HG03025 (cell line): ENCODE data around the gene NLGN2.
"Not testable (repeated sequence)": the region's sequence is repeated elsewhere in the genome, so short reads cannot be mapped to it uniquely, and the experiment has no call there.

ENCODE experiments used
- ATAC-seq: cut with Tn5 transposase; IDR thresholded peaks from one replicate; pipeline ENCODE4 v1.9.1; 2021; ENCODE audit warnings: mild to moderate bottlenecking, moderate library complexity; ENCODE audit not compliant: unreplicated experiment, low FRiP score

NLGN2 gene

DNA sequence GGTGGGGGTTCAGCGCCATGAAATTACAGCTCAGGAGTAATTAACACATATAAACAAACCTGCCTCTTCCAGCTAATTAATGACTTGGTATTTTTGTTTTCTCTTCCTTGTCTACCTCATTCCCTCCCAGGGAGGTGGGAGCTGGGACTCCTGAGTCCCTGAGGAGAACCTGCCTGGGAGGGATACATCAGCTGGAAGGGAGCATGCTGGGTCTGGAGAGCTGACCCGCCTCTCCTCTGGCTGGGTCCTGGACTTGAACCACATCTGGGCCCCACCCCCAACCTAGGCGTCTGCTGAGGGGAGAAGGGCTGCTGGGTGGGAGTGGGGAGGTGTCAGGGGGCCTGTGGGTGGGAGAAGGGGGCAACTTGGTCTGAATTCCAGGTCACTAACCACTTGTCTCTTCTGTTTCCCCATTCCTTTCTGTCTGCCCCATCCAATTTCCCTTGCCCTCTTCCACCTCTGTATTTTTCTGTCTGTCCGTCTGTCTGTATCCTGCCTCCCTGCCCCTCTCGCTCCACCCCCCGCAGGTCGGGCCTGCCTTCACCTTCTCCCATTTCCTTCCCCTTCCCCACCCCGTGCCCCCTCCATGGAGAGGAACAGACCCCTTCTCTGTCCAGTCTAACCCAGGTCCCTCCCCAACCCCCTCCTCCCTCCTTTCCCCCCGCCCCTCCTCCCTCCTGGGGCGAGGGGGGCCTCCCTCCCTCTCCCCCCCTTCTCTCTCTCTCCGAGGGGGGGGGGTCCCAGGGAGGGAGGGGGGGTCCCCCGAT, at the start of gene NLGN2:
Gene NLGN2, plus strand, starts transcription at position 361 of the 767 bp plus-strand sequence. CDS start 411 bp downstream, outside the sequence.
- ATAC-seq, result no peak

DNA sequence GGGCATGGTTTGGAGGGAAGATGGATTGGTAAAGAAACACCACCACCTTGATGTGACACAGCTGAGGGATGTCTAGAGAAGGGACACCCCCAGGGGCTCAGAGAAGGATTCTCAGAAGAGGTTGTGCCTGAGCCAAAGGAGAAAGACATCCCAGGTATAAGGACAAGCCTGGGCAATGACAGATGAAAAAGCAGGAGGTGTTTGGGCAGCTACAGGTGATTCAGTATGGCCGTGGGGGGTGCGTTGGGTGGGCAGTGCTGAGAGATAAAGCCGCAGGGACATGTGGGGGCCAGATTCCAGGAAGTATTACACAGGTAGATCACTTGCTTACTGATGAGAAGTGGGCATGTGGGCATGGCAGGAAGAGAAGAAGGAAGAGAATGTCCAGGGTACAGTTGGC, 45.7 kb upstream of the NLGN2 start:
- ATAC-seq, result no peak

DNA sequence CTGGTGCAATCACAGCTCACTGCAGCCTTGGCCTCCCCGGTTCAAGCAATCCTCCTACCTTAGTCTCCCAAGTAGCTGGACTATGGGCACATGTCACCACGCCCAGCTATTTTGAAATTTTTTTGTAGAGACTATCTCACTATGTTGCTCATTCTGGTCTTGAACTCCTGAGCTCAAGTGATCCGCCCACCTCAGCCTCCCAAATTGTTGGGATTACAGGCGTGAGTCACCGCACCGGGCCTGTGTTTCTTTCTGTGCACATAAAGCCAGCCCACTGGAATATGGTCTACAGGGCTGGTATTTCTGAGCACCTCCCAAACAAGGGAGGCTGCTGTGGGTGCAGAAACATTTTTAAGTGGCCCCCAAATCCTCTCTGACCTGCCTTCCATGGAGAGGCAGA, 44.3 kb upstream of the NLGN2 start:
- ATAC-seq, result no peak

DNA sequence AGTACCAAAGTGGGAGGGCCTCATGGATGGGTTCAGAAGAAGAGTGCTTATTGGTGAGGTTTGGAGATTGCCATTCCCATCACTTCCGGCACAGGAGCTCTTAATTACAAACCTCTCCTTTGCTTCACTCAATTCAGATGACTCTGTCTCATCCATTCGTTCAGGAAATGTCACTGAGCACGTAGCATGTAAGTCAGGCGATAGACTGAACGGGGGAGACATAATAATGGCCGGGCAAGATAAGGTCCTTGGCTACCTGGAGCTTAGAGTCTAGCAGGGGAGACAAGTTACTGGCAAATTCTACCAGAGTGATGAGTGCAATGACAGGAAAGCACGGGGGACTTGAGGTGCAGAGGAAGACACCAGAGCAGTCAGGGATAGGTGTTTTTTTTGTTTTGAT, 41.7 kb upstream of the NLGN2 start:
- ATAC-seq, result not testable (repeated sequence)

DNA sequence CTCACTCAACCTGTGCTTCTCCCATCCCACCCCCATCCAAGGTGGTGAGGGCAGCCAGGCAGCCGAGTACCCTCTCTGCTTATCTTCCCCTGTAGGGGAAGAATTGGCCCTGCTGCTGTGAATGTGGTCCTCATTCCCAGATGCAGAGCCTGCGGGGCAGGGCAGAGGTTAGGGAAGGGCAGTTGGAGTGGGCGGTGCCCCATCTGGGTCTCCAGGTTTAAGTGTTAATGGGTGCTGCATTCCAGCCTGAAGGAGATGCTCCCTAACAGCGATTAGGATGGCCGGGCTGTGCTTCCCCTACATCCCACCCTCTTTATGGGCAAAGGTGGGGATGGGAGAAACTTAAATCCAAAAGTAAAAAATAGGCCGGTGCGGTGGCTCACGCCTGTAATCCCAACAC, 40.6 kb upstream of the NLGN2 start:
- ATAC-seq, result no peak

DNA sequence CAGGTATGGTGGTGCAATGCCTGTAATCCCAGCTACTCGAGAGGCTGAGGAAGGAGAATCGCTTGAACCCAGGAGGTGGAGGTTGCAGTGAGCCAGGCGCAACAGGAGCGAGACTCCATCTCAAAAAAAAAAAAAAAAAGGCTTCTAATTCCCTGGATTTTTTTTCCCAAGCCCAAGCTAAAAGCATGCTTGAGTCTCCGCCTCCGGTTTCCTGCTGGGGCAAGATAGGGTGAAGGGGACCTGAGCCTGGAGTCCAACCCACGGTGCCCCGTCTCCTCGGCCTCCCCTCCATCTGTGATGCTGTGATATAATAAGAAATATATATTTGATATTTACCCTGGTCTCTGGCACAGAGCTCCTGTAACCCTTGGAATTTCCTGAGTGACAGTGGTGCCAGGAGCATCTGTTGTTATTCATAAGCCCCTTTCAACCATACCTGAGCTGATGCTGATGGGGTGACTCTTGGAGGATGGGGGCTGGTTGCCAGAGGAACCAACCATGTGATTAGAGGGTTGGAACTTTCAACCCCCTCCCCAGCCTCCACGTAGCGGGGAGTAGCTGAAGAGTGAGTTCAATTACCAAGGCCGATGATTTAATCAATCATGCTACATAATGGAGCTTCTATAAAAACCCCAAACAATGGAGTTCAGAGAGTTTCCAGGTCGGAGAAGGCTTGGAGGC, 39.6 kb upstream of the NLGN2 start:
- no peak for ATAC-seq

DNA sequence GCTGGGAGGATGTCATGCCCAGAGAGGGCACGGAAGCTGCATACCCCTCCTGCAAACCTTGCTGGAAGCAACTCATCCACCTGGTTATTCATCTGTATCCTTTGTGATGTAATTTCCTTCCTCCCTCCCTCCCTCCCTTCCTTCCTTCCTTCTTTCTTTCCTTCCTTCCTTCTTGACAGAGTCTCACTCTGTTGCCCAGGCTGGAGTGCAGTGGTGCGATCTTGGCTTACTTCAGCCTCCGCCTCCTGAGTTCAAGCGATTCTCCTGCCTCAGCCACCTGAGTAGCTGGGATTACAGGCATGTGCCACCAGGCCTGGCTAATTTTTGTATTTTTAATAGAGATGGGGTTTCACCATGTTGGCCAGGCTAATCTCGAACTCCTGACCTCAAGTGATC, 39.0 kb upstream of the NLGN2 start:
- not testable (repeated sequence) for ATAC-seq

DNA sequence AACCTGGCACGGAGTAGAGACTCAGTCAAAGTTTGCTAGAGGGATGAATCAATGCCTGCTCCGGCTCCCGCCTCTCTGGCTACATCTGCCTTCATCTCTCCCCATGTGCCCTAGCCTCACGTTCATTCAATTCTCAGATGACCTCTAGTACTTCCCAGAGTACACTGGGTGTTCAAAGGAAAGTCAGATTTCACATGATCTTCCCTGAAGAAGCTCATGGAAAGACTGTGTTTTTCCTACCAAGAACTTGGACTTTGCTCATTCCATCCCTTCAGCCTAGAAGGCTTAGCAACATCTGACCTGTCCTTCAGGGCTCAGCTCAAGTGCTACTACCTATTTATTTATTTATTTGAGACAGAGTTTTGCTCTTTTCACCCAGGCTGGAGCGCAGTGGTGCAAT, 37.8 kb upstream of the NLGN2 start:
- no peak for ATAC-seq

DNA sequence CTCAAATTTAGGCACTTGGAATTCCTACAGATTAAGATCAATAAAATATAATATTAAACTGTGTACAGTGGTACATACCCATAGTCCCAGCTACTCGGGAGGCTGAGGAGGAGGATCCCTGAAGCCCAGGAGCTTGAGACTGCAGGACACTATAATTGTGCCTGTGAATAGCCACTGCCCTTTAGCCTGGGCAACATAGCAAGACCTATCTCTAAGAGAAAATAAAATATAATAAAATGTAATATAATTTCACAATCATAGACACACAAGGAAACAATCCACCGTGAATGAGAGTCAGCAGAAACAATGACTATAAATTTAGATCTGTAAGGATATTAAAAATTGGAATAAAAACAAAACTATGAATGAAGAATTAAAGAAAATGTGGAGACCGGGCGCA, 36.8 kb upstream of the NLGN2 start:
- ATAC-seq, result no peak

DNA sequence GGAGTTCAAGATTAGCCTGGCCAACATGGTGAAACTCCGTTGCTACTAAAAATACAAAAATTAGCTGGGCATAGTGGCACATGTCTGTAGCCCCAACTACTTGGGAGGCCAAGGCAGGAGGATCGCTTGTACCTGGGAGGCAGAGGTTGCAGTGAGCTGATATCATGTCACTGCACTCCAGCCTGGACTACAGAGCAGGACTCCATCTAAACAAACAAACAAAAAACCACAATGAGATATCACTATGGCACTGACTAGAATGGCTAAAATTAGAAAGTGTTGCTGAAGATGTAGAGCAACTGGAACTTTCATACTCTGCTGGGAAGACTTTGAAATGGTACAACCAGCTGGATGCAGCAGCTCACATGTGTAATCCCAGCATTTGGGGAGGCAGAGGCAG, 33.3 kb upstream of the NLGN2 start:
- ATAC-seq, result no peak

DNA sequence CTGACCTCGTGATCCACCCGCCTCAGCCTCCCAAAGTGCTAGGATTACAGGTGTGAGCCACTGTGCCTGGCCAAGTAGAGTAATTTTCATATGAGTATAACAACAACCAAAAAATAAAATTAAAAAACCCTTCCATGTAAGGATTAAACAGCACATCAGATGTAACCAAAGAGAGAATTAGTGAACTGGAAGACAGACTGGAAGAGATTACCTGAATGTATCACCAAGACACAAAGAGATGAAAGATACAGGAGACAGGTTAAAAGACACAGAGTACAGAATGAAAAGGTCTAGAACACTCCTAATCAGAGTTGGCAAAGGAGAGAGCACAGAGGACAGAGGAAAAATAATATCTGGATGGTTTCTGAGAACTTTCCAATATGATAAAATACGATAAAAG, 28.5 kb upstream of the NLGN2 start:
- no peak for ATAC-seq

DNA sequence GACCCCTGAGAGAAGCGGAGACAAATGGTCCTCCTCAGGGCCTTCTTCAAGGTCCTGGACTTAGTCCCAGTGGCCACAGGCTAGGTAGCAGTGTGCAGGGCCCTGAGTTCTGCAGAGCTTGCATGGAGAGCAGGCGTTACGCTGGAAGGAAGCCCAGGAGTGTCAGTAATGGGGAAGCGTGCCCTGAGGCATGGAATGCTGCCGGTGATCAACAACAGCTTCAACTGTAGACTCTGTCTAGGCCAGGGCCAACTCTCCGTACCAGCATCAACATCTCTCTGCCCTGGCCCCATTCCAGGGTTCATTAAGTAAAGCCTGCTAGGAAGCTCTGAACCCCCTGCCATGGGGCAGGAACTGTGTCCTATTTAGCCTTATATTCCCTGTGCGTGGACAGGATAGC, 27.3 kb upstream of the NLGN2 start:
- ATAC-seq, result no peak

DNA sequence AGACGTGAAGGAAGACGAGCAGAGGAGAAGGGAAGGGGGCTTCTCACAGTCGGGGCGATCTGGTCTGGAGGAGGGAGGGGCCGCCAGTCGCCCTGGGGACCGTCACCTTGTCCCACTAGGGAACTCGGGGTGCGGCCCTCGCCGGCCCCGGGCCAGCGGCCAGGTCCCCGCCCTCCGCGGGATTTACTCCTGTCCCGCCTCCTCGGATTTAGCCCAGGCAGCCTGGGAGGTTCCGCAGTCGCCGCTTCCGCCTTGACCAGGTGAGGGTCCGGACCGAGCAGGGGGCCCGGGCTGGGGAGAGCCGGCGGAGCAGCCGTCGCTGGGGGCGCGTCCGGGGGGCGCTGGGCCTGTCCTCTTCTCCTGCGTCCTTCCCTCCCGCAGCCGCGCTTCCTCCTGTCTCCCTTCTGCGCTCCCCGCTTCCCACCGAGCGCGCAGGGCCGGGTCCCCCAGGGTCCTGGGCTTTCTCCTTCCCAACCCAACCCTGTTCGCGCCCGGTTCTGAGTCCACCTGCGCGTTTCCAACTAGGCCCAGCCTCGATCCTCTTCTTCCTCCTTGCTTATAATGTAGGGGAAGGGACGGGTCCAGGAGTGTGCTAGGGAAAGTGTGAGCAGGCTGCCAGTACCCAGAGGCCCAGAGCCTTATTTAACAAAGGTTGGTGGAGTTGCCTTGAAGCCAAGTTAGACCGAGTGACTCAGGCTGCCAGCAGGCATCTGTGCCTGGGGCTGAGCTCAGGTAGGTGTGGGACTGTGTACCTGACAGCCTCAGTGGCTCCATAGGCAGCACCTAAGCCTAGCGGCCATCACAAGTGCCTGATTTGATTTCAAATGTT, 26.6 kb upstream of the NLGN2 start, which contains the start of gene TNK1:
Gene TNK1, plus strand, starts transcription at position 235 of the 829 bp plus-strand sequence. CDS start 1,838 bp downstream, outside the sequence.
- ATAC-seq, result no peak

DNA sequence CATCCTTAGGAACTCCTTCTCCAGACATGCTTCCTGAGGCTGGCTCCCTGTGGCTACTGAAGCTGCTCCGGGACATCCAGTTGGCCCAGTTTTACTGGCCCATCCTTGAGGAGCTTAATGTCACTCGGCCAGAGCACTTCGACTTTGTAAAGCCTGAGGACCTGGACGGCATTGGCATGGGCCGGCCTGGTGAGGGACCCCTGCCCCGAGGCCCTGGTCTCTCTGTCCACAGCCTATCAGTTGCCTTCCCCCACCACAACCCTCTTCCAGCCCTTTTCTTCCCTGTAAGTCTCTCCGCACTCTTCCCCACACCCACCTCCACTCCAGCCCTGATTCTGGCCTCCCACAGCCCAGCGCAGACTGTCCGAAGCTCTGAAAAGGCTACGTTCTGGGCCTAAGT, 24.7 kb upstream of the NLGN2 start:
- ATAC-seq, result no peak

DNA sequence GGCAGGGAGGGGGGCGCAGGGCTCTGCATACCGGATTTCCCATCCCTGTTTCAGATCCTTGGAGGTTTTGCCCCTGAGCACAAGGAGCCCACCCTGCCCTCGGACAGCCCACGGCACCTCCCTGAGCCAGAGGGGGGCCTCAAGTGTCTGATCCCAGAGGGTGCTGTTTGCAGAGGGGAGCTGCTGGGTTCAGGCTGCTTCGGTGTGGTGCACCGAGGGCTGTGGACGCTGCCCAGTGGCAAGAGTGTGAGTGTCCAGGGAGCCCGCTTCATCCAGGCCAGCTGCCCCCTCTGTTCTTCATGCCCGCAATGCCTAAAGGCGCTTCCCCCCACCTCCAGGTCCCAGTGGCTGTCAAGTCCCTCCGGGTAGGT, 24.3 kb upstream of the NLGN2 start:
- ATAC-seq, result no peak

DNA sequence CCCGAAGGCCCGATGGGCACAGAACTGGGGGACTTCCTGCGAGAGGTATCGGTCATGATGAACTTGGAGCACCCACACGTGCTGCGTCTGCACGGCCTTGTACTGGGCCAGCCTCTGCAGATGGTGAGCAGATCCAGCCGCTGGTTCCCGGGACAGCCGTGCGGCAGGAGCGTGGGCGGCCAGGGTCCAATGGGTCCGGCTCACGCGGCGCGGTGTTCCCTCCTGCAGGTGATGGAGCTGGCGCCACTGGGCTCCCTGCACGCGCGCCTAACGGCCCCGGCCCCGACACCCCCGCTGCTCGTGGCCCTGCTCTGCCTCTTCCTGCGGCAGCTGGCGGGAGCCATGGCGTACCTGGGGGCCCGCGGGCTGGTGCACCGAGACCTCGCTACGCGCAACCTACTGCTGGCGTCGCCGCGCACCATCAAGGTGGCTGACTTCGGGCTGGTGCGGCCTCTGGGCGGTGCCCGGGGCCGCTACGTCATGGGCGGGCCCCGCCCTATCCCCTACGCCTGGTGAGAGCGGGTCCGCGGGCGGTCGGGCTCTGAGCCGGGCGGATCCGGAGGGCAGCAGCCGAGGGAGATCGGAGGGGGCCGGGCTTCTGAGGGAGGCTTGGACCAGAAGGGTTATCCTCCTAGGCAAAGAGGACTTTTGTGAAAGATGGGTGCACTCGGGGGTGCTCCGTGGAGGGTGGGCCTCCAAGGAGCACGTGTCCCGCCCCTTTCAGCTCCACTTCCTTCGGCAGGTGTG, 23.7 kb upstream of the NLGN2 start:
- ATAC-seq, result no peak

DNA sequence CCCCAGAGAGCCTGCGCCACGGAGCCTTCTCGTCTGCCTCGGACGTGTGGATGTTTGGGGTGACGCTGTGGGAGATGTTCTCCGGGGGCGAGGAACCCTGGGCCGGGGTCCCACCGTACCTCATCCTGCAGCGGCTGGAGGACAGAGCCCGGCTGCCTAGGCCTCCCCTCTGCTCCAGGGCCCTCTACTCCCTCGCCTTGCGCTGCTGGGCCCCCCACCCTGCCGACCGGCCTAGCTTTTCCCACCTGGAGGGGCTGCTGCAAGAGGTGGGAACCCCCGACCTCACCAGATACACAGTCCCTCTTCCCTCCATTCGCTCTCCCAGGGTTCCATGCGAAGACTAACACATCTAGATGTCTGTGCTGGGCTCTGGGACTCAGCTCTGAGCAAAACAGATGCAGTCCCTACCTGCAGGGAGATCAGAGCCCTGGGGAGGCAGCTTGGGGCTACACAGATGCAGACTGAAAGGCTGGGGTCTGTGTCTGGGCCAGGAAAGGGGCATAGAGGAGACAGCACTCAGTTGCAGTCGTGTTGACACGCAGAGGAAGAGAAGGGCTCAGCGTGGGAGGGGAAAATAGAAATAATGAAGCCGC, 23.1 kb upstream of the NLGN2 start:
- no peak for ATAC-seq

DNA sequence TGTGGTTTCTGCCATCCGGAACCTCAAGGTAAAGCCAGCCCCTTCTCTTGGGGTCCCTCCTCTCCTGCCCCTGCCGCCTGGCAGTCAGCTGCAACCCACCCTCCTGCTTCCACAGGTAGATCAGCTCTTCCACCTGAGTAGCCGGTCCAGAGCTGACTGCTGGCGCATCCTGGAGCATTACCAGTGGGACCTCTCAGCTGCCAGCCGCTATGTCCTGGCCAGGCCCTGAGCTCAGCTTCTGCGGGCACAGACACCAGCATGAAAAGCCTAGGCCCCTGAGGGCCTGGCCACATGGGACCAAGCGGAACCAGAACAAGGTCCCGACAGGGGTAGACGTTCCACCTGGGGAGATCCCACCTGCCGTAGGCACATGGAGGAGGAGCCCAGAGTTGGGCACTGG, 18.8 kb upstream of the NLGN2 start:
- ATAC-seq, result no peak

DNA sequence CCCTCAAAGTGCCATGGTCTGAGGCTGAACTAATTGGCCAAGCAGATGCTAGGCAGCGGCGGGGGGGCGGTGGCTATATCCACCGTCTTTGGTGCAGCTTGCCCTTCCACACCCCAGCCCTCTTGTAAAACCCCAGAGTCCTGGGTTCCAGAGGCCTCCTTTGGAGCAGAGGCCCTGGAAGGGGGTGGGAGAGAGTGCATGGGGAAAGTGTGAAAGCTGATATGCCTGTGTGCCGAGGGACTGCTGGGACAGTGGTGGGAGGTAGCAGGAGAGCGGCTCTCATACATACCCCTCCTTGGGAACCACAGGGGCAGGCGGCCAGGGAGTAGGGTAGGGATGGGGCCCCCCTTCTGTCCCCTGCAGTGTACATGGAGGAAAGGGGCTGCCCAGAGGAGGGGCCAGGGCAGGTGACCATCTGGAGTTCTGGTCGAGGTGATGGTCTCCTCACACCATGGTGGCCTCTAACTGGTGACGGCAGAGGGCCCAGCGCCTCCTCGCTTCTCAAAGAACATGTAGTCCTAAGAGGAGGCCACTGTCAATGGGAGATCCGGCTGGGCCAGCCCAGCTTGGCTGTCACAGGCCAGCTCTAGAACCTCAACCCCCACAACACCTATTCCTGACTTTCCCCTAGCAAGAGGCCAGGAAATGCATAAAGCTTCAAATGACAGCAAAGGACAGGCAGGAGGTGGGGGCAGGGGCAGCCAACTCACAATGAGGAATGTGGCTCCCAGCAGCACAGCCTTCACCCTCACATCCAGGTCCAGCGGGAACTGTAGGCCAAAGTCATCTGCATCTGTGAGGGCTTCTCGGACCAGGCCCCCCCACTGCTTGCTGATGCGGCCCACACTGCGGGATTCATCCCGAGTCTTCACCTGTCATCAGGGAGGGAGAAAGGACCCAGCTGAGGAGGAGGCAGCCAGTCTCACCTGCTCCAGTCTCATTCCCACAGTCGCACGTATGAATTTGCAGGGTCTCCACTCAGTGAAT, 17.4 kb upstream of the NLGN2 start:
- ATAC-seq, result no peak
